GM12873 (cell line): ENCODE results near the gene C19orf25.

ENCODE experiments used
- CTCF ChIP-seq: IDR thresholded peaks from 2 replicates; pipeline ENCODE4 v1.5.1; 2012; ENCODE audit warnings: low read depth, mild to moderate bottlenecking, moderate library complexity, low read length, control low read depth; ENCODE audit not compliant: insufficient read depth; ENCODE audit errors: missing control alignments

Gene C19orf25

GRCh38 chr19:1496714-1497577 lies 17.9 kb upstream of the C19orf25 start:
- no peak for TF ChIP-seq CTCF

DNA sequence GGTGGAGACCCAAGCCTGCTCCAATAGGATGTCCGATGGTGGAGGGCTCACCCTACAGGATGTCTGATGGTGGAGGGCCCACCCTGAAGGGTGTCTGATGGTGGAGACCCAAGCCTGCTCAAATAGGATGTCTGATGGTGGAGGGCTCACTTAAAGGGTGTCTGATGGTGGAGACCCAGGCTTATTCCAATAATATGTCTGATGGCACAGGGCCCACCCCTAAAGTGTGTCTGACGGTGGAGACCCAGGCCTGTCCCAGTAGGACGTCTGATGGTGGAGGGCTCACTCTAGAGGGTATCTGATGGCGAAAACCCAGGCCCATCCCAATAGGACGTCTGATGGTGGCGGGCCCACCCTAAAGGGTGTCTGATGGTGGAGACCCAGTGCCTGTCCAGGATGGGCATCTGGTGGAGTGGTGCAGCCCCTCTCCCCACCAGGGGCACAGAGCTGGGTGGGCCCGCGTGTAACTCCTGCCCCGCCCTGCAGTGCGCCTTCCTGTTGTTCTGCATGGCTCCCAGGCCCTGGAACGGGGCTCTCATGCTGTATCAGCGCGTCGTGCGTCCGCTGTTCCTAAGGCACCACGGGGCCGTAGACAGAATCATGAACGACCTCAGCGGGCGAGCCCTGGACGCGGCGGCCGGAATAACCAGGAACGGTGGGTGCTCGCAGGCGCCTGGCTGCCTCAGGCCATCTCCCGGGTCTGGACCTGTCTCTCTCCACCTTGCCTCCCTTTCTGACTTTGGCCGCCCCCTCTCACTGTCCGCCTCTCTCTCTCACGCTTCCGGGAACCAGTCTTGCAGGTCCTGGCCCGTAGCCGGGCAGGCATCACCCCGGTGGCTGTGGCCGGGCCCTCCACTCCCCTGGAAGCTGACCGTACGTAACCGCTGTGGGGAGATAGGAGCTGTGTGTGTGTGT lies 17.0 kb upstream of the C19orf25 start:
- TF ChIP-seq CTCF: no peak

DNA sequence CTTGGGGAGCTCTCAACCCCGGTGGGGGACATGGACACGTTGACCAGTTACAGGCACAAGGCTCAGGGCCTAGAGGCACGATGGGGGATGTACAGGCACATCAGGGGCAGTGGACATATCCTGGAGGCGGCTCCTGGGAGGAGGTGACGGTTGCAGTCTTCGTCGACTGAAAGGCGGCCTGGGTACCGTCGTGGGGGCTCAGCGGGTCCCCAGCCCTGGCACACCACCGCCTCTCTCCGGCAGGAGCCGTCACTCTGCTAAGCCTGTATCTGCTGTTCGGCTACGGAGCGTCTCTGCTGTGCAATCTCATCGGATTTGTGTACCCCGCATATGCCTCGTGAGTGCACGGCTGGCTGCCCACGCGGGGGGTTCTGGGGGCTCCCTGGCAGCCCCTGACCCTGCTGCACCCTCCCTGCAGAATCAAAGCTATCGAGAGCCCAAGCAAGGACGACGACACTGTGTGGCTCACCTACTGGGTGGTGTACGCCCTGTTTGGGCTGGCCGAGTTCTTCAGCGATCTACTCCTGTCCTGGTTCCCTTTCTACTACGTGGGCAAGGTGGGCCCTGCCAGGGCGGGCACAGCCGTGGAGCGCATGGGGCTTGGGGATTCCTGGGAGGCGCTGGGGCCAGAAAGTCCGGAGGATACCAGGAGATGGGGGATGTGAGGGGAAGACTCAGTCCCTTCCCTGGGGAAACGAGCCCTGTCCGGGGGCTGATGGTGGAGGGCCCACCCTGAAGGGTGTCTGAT lies 16.2 kb upstream of the C19orf25 start:
- no peak for TF ChIP-seq CTCF

DNA sequence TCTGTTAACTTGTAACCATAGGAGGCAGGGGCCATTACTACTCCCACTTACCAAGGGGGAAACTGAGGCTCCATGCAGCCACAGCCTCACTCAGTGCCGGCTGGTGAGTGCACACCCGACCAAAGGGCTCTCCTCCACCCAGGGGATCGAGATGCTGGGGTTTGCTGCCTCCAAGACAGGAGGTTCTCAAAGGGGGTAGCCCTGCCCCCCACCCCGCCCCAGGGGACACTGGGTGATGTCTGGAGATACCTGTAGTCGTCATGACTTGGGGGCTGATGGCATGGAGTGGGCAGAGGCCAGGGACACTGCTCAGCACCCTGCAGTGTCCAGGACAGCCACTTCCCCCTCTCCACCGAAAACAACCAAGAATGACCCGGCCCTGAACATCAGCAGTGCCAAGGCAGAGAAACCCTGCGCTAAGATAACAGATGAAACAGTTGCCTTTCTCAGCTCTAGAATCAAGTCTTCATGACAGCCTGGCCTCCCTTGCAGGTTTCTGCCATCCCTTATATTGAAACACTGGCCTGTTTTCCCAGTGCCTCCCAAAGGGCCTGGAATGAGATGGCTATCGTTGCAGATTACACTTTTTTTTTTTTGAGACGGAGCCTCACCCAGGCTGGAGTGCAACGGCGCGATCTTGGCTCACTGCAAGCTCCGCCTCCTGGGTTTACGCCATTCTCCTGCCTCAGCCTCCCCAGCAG lies 15.2 kb upstream of the C19orf25 start:
- TF ChIP-seq CTCF: no peak

- no peak for TF ChIP-seq CTCF
Observed at GRCh38 chr19:1492474-1493006, 13.5 kb upstream of the C19orf25 start.

- no peak for TF ChIP-seq CTCF
Observed at GRCh38 chr19:1491849-1492170, 12.8 kb upstream of the C19orf25 start.
